A549 (cell line): ENCODE data around the gene MAU2.

Experiments used
- HOXA7 ChIP-seq: fragments of 250-450 bp; sonication (Bioruptor Pico); IDR thresholded peaks from 2 replicates; pipeline ENCODE4 v1.5.0; 2020; ENCODE audit warnings: mild to moderate bottlenecking, moderate library complexity
- TF ChIP-seq, protein P1 (sequence below): fragments of >200 bp; sonication (Bioruptor Twin); formaldehyde crosslinking; IDR thresholded peaks from 3 replicates; pipeline ENCODE4 v1.5.1; 2016
- TF ChIP-seq, protein P2 (sequence below): fragments of 450-650 bp; IDR thresholded peaks from 2 replicates; pipeline ENCODE4 v1.6.1; 2014; ENCODE audit warnings: antibody characterized with exemption

DNA sequence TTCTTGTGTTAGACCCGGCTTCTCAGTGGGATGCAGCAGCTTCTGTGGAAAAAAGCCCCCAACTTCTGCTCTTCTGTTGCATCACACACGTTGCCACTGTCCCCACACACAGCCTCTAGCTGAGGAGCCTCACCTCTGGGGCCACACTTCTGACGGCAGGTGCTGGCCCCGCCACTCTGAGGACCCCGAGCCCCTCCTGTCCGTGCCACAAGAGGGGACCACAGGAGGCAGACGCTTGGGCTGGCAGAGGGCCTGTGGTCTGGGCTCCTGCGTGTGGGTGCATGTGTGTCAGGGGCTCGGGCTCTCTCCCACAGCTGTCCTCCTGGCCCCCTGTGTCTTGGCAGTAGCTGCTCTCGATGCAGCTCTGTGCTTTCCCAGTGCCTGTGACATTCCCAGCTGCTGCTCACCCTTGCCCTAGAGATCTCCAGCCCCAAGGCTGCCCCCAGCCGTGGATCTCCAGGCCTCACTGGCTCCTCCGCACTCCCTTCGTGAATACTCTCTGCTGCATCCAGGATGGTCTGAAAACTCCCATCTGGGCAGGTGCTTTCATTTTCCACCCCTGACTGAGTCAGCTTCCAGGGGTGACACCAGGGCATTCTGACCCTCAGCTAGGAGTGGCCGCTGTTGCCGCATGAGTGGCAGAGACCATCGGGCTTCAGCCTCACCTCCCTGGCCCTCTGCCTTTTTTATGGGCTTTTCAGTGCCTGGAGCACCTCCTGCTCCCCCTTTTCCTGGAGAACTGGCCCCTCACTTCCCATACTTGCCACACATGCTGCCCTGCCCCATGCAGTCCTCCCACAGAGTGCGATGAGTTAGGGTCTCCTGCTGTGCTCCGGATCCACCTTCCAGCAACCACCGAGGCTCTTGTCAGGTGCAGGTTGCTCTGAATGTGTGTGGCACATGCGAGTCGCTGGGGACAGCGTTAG lies 13.7 kb downstream of the MAU2 start:
- no peak for TF ChIP-seq HOXA7
- TF ChIP-seq, protein P1, sequence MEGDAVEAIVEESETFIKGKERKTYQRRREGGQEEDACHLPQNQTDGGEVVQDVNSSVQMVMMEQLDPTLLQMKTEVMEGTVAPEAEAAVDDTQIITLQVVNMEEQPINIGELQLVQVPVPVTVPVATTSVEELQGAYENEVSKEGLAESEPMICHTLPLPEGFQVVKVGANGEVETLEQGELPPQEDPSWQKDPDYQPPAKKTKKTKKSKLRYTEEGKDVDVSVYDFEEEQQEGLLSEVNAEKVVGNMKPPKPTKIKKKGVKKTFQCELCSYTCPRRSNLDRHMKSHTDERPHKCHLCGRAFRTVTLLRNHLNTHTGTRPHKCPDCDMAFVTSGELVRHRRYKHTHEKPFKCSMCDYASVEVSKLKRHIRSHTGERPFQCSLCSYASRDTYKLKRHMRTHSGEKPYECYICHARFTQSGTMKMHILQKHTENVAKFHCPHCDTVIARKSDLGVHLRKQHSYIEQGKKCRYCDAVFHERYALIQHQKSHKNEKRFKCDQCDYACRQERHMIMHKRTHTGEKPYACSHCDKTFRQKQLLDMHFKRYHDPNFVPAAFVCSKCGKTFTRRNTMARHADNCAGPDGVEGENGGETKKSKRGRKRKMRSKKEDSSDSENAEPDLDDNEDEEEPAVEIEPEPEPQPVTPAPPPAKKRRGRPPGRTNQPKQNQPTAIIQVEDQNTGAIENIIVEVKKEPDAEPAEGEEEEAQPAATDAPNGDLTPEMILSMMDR = no peak
- TF ChIP-seq, protein P2, sequence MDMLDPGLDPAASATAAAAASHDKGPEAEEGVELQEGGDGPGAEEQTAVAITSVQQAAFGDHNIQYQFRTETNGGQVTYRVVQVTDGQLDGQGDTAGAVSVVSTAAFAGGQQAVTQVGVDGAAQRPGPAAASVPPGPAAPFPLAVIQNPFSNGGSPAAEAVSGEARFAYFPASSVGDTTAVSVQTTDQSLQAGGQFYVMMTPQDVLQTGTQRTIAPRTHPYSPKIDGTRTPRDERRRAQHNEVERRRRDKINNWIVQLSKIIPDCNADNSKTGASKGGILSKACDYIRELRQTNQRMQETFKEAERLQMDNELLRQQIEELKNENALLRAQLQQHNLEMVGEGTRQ = no peak
